Lower leg skin (tissue), 4 donors: Measurements from ENCODE around the gene NUP37. TPM values are rescaled to one million over a fixed set of nuclear protein-coding genes. Genes with fewer than 3 reads are reported as not detected.

Experiments
- DNase-seq, 2 donors: peaks; one replicate each; pipeline ENCODE4 v3.0.0-alpha.2; 2019; ENCODE audit warnings: low spot score in 2 of 2
- H3K4me3 ChIP-seq: fragments of 200-600 bp; sonication (generic); 2 replicates; pipeline ENCODE4 v1.5.1; 2017; ENCODE audit warnings: mild to moderate bottlenecking, low read depth; ENCODE audit not compliant: poor library complexity, severe bottlenecking
- POLR2A ChIP-seq, 2 donors: fragments of 450-650 bp; IDR thresholded peaks; one replicate each; pipeline ENCODE4 v1.6.1; 2016 to 2017; ENCODE audit warnings: antibody characterized with exemption in 2 of 2, mild to moderate bottlenecking in 1 of 2, moderate library complexity in 1 of 2
- WGBS, 2 donors: methylation state at CpG; one replicate each; pipeline ENCODE4 v1.1.5; 2018; 5-methylcytosine and 5-hydroxymethylcytosine counted together
- intact Hi-C: fragments of 100-400 bp; cut with DNase I; formaldehyde crosslinking; loops from one replicate; pipeline ENCODE4 v1.15.0; 2023; ENCODE audit warnings: low total_unique reads
- total RNA-seq, 4 donors: library from RNA; depleted of rRNA; stranded (reverse); fragments of >200 nt; gene quantifications; one replicate each; pipeline ENCODE4 v1.1.0, GENCODE V29; 2016
- TF ChIP-seq, protein P1 (sequence below), 3 donors: fragments of 450-650 bp; IDR thresholded peaks; one replicate each; pipeline ENCODE4 v1.5.1; 2016; ENCODE audit warnings: antibody characterized with exemption in 3 of 3, mild to moderate bottlenecking in 3 of 3, moderate library complexity in 2 of 3

The NUP37 gene
- total RNA-seq, 4 donors from 2014 or later = 12.9 to 28.9 (median 15.7) TPM

DNA sequence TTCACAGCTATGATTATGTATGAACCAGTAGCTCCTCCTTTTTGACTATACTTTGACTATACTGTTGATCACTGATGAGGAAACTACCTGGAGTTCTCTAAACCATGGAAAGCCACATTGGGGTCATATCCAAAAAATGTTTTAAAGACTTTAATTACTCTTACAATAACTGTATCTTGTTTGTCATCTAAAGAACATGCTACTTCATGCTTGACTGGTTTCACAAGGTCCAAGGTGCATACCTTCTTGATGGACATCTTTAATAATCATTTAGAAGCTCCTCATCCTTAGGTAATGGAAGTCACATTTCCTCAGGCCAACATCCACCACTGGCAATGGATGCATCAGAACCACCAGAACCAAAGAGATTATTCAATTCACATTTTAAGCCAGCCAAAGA lies 88.1 kb downstream of the NUP37 start:
- no peak overlapping the region for H3K4me3 ChIP-seq
- intact Hi-C loops = no loop called here
- TF ChIP-seq, protein P1, sequence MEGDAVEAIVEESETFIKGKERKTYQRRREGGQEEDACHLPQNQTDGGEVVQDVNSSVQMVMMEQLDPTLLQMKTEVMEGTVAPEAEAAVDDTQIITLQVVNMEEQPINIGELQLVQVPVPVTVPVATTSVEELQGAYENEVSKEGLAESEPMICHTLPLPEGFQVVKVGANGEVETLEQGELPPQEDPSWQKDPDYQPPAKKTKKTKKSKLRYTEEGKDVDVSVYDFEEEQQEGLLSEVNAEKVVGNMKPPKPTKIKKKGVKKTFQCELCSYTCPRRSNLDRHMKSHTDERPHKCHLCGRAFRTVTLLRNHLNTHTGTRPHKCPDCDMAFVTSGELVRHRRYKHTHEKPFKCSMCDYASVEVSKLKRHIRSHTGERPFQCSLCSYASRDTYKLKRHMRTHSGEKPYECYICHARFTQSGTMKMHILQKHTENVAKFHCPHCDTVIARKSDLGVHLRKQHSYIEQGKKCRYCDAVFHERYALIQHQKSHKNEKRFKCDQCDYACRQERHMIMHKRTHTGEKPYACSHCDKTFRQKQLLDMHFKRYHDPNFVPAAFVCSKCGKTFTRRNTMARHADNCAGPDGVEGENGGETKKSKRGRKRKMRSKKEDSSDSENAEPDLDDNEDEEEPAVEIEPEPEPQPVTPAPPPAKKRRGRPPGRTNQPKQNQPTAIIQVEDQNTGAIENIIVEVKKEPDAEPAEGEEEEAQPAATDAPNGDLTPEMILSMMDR (IDR thresholded peaks at IDR 0.05) = no peak
- no peak for TF ChIP-seq POLR2A (IDR thresholded peaks at IDR 0.05)
- no peak for DNase-seq

GRCh38 chr12:102029141-102029540 lies 90.8 kb downstream of the NUP37 start:
- WGBS, 2 donors = 70 to 77% methylated on average over 4 of the region's 4 CpGs
- DNase-seq = no peak
- no peak overlapping the region for H3K4me3 ChIP-seq
- no peak for TF ChIP-seq POLR2A (IDR thresholded peaks at IDR 0.05)
- TF ChIP-seq, protein P1 (IDR thresholded peaks at IDR 0.05) = no peak
- intact Hi-C loops = no loop called here

DNA sequence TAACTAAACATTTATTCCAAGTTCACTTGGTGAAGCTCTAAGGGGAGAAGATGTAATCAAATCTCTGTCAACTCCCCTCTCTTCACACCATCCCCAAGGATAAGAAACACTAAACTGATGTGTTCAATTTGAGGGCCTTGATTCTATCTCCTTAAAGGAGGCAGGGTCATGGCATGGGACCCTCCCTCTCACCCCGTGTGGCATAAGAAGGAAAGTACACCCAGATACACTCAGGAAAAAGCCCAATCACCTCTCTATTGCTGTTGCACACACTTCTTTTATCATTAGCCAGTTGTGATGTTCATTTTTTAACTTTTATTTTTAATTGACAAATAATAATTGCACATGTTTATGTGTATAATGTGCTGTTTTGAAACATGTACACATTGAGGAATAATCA lies 93.2 kb downstream of the NUP37 start:
- intact Hi-C loops = no loop called here
- no peak overlapping the region for H3K4me3 ChIP-seq
- TF ChIP-seq POLR2A (IDR thresholded peaks at IDR 0.05) = no peak
- TF ChIP-seq, protein P1 (IDR thresholded peaks at IDR 0.05) = no peak
- WGBS, 2 donors = 57 to 72% methylated on average over 1 of the region's 1 CpG
- DNase-seq = no peak

- DNase-seq = no peak
- intact Hi-C loops = no loop called here
- 59% methylated on average over 2 of the region's 2 CpGs for WGBS, 2 donors
- TF ChIP-seq, protein P1 (IDR thresholded peaks at IDR 0.05) = no peak
- TF ChIP-seq POLR2A (IDR thresholded peaks at IDR 0.05) = no peak
- H3K4me3 ChIP-seq = no peak overlapping the region
Observed at GRCh38 chr12:102024765-102025164, 95.1 kb downstream of the NUP37 start.

GRCh38 chr12:102023343-102023930 lies 96.5 kb downstream of the NUP37 start:
- no peak for DNase-seq
- intact Hi-C loops = no loop called here
- no peak overlapping the region for H3K4me3 ChIP-seq
- WGBS, 2 donors = 90 to 95% methylated on average over 3 of the region's 3 CpGs
- TF ChIP-seq, protein P1 (IDR thresholded peaks at IDR 0.05) = no peak
- TF ChIP-seq POLR2A (IDR thresholded peaks at IDR 0.05) = no peak

Other genes with a start within 250 kb of the NUP37 start
- gene DRAM1, start 242.5 kb downstream of the NUP37 start, total RNA-seq = 1 to 10 TPM; 4.5 to 8.1 (median 5.9) TPM
- 10 to 100 TPM; 33.5 to 74.7 (median 53.6) TPM for gene WASHC3, start 58.1 kb downstream of the NUP37 start, total RNA-seq
- gene PARPBP, start 69 bp upstream of the NUP37 start, total RNA-seq = 1 to 10 TPM; 1.2 to 2.0 (median 1.6) TPM
- gene PMCH, start 77.7 kb upstream of the NUP37 start, total RNA-seq = not detected